HepG2 (cell line): ENCODE data around the gene ERP44.

Source experiments
- MAZ ChIP-seq, 2 experiments: sonication (generic) in 1 of 2; formaldehyde crosslinking in 1 of 2; IDR thresholded peaks; 2 replicates each; pipeline versions ENCODE4 v1.5.0 to v1.6.1; 2012 to 2020; ENCODE audit warnings: low read depth in 2 of 2, mild to moderate bottlenecking in 2 of 2, borderline replicate concordance in 1 of 2, improper control_type of control experiment in 1 of 2, low read length in 1 of 2, missing genetic modification reagents in 1 of 2, moderate library complexity in 1 of 2
- TF ChIP-seq, protein P1 (sequence below): sonication (generic); formaldehyde crosslinking; IDR thresholded peaks from 2 replicates; pipeline ENCODE4 v1.5.0; 2020; ENCODE audit warnings: mild to moderate bottlenecking, missing genetic modification reagents, moderate library complexity

DNA sequence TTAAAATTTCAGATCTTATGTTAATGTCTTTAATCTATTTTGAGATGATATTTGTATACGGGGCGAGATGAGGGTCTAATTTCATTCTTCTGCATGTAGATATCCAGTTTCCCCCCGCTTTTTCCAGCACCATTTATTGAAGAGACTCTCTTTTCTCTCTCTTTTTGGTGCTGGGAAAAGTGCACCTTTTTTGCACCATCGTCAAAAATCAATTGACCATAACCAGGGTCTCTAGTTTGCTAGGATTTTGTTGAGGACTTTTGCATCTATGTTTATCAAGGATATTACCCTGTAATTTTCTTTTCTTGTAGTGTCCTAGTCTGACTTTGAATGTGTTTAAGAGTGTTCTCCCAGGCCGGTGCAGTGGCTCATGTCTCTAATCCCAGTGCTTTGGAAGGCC, 99.0 kb downstream of the ERP44 start:
- no peak for TF ChIP-seq MAZ (IDR thresholded peaks at IDR 0.05; ENCODE audit: borderline replicate concordance, low read depth, low read length)
- no peak for TF ChIP-seq MAZ (CRISPR knock-in tag; IDR thresholded peaks at IDR 0.05; ENCODE audit: low read depth)
- TF ChIP-seq, protein P1, sequence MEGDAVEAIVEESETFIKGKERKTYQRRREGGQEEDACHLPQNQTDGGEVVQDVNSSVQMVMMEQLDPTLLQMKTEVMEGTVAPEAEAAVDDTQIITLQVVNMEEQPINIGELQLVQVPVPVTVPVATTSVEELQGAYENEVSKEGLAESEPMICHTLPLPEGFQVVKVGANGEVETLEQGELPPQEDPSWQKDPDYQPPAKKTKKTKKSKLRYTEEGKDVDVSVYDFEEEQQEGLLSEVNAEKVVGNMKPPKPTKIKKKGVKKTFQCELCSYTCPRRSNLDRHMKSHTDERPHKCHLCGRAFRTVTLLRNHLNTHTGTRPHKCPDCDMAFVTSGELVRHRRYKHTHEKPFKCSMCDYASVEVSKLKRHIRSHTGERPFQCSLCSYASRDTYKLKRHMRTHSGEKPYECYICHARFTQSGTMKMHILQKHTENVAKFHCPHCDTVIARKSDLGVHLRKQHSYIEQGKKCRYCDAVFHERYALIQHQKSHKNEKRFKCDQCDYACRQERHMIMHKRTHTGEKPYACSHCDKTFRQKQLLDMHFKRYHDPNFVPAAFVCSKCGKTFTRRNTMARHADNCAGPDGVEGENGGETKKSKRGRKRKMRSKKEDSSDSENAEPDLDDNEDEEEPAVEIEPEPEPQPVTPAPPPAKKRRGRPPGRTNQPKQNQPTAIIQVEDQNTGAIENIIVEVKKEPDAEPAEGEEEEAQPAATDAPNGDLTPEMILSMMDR (CRISPR knock-in tag) = no peak
